Ascending aorta (tissue), 2 donors: Measurements from ENCODE around the gene MCM3. TPM values are rescaled to one million over a fixed set of nuclear protein-coding genes. Genes with fewer than 3 reads are reported as not detected.
A peak's percentile ranks its signal among the peaks of the same experiment; 100 is the strongest.

Experiments
- DNase-seq, 2 donors: peaks; one replicate each; pipeline ENCODE4 v3.0.0-alpha.2; 2019; ENCODE audit warnings: low spot score in 2 of 2
- H3K27ac ChIP-seq, 2 donors: fragments of 200-600 bp; sonication (generic); one replicate each; pipeline ENCODE4 v1.5.1; 2016 to 2017; ENCODE audit warnings: mild to moderate bottlenecking in 1 of 2
- H3K27me3 ChIP-seq: fragments of 200-600 bp; sonication (generic); one replicate; pipeline ENCODE4 v1.5.1; 2017
- H3K36me3 ChIP-seq, 2 donors: fragments of 200-600 bp; sonication (generic); one replicate each; pipeline ENCODE4 v1.5.1; 2016
- H3K4me1 ChIP-seq, 2 donors: fragments of 200-600 bp; sonication (generic); one replicate each; pipeline ENCODE4 v1.5.1; 2016 to 2017; ENCODE audit warnings: mild to moderate bottlenecking in 1 of 2
- H3K4me3 ChIP-seq, 2 donors: fragments of 200-600 bp; sonication (generic); one replicate each; pipeline ENCODE4 v1.5.1; 2016 to 2017; ENCODE audit warnings: mild to moderate bottlenecking in 1 of 2
- H3K9me3 ChIP-seq, 2 donors: fragments of 200-600 bp; sonication (generic); one replicate each; pipeline ENCODE4 v1.5.1; 2016
- CTCF ChIP-seq, 3 experiments: fragments of 200-600 bp in 2 of 3; fragments of 450-650 bp in 1 of 3; sonication (generic) in 2 of 3; IDR thresholded peaks; one replicate each; pipeline ENCODE4 v1.5.1; 2016 to 2019; ENCODE audit warnings: antibody characterized with exemption in 3 of 3, mild to moderate bottlenecking in 1 of 3, moderate library complexity in 1 of 3
- intact Hi-C: fragments of 100-400 bp; cut with DNase I; formaldehyde crosslinking; loops from one replicate; pipeline ENCODE4 v1.15.1; 2023
- total RNA-seq: library from RNA; depleted of rRNA; stranded (reverse); fragments of >200 nt; gene quantifications from one replicate; pipeline ENCODE4 v1.1.0, GENCODE V29; 2016

MCM3 gene
- total RNA-seq, 1 donor from 2014 or later = 44.6 TPM

GRCh38 chr6:52245425-52245824 is 39.1 kb downstream of the MCM3 start:
- Histone ChIP-seq H3K27ac (no peak overlapping the region), H3K4me1 (no peaks in the 10 kb centered on the region), H3K36me3 (no peaks in the 10 kb centered on the region), H3K4me3 (no peak overlapping the region), H3K9me3 (no peaks in the 10 kb centered on the region), H3K27me3 (no peaks in the 10 kb centered on the region)
- no peak for DNase-seq
- intact Hi-C loops = no loop called here
- no peak for TF ChIP-seq CTCF (IDR thresholded peaks at IDR 0.05)

DNA sequence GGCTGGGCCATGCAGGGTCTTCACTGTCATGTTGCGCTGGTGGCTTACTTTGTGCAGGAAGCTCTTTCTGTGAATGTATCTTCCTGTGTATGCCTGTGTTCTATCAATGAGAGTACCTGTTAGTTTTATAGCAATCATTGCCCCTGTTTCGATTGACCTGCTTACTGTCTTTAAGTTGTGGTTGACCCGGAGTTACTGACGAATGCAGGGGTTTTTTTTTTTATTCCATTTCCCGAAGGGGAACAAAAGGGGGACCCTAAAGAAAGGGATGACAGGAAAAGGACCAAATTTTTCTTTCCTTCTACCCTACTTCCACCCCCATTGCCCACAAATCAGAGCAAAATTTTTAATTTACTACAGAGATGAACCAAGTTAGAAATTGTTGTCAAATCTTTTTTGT is 40.1 kb downstream of the MCM3 start, which contains the start of gene IL17F:
Gene IL17F (minus strand): TSS at position 101 of the 400 bp plus-strand sequence. CDS start 71 bp downstream, at position 30.
- no peaks in the 10 kb centered on the region for H3K27me3 ChIP-seq
- intact Hi-C loops = no loop called here
- H3K36me3 ChIP-seq = no peaks in the 10 kb centered on the region
- no peak for DNase-seq
- no peaks in the 10 kb centered on the region for H3K9me3 ChIP-seq
- no peak for TF ChIP-seq CTCF (IDR thresholded peaks at IDR 0.05)
- no peak within 1 kb of the TSS for H3K27ac ChIP-seq
- no peak within 1 kb of the TSS for H3K4me3 ChIP-seq
- no peaks in the 10 kb centered on the region for H3K4me1 ChIP-seq

DNA sequence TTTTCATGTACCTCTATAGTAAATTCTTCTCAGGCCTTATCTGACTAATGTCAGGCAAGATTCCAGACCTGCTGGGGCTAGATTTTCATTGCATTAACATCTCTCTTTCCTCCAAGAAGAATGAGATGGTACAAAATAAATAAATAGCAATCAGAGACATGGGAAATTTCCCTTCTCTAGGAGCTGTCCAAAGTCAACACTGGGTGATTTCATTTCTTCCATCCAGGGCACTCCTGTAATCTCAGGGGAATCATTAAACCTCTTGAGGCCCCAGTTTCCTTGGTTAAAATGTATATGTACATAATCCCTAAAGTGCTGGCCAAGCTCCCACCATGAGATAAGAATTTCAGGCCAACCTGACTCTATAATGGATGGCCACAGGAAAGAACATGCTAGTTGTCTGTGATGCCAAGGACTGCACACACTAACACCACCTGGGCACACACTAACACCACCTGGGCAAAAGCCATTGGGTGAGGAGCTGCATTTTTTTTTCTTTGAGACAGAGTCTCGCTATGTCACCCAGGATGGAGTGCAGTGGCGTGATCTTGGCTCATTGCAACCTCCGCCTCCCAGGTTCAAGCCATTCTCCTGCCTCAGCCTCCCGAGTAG is 41.2 kb downstream of the MCM3 start:
- no peaks in the 10 kb centered on the region for H3K4me1 ChIP-seq

DNA sequence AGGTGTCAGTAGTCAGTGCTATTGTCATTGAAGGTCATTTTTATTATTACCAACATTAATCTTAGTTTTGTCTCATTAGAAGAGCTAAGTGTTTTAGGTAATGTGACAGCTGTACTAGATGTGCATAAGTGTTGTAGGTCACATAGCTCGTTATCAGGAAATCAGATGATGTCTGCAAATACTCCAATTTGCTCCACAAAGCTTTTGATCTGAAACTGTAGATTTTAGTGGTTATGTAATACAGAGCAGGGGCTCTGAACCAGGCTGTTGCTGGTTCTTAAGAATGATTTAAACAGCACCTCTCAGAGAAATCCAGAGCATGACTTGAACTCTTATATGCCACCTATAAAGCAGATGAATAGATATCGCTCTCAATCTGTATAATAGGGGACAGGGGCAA is 42.7 kb downstream of the MCM3 start:
- no peak overlapping the region for H3K27ac ChIP-seq
- no peaks in the 10 kb centered on the region for H3K36me3 ChIP-seq
- no peak overlapping the region for H3K4me3 ChIP-seq
- intact Hi-C loops = no loop called here
- TF ChIP-seq CTCF (IDR thresholded peaks at IDR 0.05) = no peak
- no peaks in the 10 kb centered on the region for H3K9me3 ChIP-seq
- H3K4me1 ChIP-seq = no peaks in the 10 kb centered on the region
- H3K27me3 ChIP-seq = no peaks in the 10 kb centered on the region
- DNase-seq = no peak

More for the DNA sequence above, 41.2 kb downstream of the MCM3 start:
- no peaks in the 10 kb centered on the region for H3K36me3 ChIP-seq
- intact Hi-C loops = no loop called here
- no peak overlapping the region for H3K4me3 ChIP-seq
- TF ChIP-seq CTCF (IDR thresholded peaks at IDR 0.05) = no peak
- DNase-seq = no peak
- H3K9me3 ChIP-seq = no peaks in the 10 kb centered on the region
- no peak overlapping the region for H3K27ac ChIP-seq
- H3K27me3 ChIP-seq = no peaks in the 10 kb centered on the region

GRCh38 chr6:52233975-52234823 is 50.3 kb downstream of the MCM3 start:
- H3K27me3 ChIP-seq = no peaks in the 10 kb centered on the region
- TF ChIP-seq CTCF (IDR thresholded peaks at IDR 0.05) = peak in 1 of 3 experiments; percentile 31
- no peaks in the 10 kb centered on the region for H3K36me3 ChIP-seq
- intact Hi-C loops = no loop called here
- no peaks in the 10 kb centered on the region for H3K9me3 ChIP-seq
- no peak overlapping the region for H3K4me3 ChIP-seq
- no peak overlapping the region for H3K27ac ChIP-seq
- no peak for DNase-seq
- no peaks in the 10 kb centered on the region for H3K4me1 ChIP-seq
